Measurements from ENCODE around the gene ATOH8. TPM values are rescaled to one million over a fixed set of nuclear protein-coding genes. Genes with fewer than 3 reads are reported as not detected.

ATOH8 gene
- total and polyA plus RNA-seq, 9 donors = 9.4 to 37.7 (median 29.6) TPM

DNA sequence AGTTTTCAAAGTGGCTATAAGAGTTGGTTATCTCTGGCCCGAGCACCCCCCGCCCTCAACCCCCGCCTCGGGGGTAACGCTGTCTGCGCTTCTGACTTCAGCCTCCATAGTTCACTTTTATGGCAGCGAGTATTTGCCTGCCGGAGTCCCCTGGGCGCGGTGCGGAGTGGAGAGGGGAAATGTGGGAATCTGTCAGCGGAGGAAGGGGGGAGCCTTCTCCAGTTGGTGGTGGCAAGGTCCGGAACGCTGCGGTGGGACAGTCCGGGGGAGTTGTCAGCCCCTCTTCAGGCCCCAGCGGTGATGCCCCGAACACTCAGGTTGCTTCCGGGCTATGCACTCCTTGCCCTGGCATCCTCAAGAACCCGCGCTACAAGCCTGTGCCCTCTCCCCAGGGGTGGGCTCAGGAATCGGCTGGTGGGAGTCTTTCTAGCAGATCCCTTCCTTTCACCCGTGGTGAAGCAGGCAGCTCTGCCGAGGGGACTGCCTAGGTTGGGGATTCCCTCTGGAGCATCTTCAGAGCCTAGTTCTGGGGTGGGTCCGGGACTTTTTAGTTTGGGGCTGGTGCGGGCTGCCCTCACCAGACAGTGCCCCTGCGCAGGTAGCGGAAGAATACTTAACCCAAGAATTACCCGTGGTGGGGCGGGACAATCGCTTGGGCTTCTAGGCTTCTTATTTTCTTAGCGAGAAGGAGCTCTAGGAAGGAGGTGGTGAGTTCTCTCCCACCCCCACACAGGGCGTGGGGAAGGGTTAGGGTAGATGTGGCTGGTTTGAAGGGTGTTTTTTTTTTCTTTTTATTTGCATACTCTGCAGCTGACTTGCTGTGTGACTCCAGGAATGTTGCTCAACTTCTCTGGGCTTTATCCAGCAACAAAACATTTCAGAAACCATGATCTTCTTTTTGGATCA, 1.6 kb downstream of the ATOH8 start:
- peak in 1 of 5 donors; percentile 44 for DNase-seq
- H3K4me3 ChIP-seq = peak overlapping the region; percentile 86
- 1% methylated on average over 33 of the region's 33 CpGs for WGBS, 3 donors
- intact Hi-C loops (cut with DNase I) = no loop called here
- H3K27me3 ChIP-seq = no peaks in the 10 kb centered on the region
- H3K27ac ChIP-seq = no peak overlapping the region
- TF ChIP-seq EP300 (IDR thresholded peaks at IDR 0.05) = no peak
- no peak for TF ChIP-seq POLR2A (IDR thresholded peaks at IDR 0.05)
- TF ChIP-seq, protein P1, sequence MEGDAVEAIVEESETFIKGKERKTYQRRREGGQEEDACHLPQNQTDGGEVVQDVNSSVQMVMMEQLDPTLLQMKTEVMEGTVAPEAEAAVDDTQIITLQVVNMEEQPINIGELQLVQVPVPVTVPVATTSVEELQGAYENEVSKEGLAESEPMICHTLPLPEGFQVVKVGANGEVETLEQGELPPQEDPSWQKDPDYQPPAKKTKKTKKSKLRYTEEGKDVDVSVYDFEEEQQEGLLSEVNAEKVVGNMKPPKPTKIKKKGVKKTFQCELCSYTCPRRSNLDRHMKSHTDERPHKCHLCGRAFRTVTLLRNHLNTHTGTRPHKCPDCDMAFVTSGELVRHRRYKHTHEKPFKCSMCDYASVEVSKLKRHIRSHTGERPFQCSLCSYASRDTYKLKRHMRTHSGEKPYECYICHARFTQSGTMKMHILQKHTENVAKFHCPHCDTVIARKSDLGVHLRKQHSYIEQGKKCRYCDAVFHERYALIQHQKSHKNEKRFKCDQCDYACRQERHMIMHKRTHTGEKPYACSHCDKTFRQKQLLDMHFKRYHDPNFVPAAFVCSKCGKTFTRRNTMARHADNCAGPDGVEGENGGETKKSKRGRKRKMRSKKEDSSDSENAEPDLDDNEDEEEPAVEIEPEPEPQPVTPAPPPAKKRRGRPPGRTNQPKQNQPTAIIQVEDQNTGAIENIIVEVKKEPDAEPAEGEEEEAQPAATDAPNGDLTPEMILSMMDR (IDR thresholded peaks at IDR 0.05) = no peak
- no peaks in the 10 kb centered on the region for H3K9me3 ChIP-seq
- H3K36me3 ChIP-seq = no peaks in the 10 kb centered on the region
- H3K4me1 ChIP-seq (ENCODE audit: insufficient read depth) = peaks cover 31% of the 10 kb centered on the region

DNA sequence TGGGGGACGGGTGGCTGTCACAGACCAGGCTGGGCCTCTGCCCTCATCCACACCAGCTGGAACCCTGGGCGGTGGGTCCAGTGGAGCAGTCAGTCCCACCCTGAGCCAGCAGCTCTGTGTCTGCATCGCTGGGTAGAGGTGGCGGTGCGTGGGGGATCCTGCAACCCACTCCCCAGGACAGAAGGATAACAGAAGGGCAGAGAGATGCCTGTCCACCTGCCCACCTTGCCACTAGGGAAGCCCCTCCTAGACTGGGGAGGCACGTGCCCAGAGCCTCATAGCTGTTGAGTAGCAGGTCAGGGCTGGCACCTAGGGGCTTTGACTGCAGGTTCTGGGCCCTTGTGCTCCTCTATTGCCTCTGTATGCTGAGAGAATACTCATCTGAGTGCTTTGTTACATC, 2.4 kb downstream of the ATOH8 start:
- Histone ChIP-seq H3K36me3 (no peaks in the 10 kb centered on the region), H3K4me1 (ENCODE audit: insufficient read depth) (peaks cover 29% of the 10 kb centered on the region), H3K9me3 (no peaks in the 10 kb centered on the region), H3K27me3 (no peaks in the 10 kb centered on the region), H3K4me3 (peak overlapping the region; percentile 86), H3K27ac (no peak overlapping the region)
- 82 to 89% (median 83%) methylated on average over 5 to 6 of the region's 6 CpGs for WGBS, 3 donors
- TF ChIP-seq, protein P1 (IDR thresholded peaks at IDR 0.05) = no peak
- TF ChIP-seq EP300 (IDR thresholded peaks at IDR 0.05) (no peak), POLR2A (IDR thresholded peaks at IDR 0.05) (no peak)
- intact Hi-C loops (cut with DNase I) = no loop called here
- no peak for DNase-seq

DNA sequence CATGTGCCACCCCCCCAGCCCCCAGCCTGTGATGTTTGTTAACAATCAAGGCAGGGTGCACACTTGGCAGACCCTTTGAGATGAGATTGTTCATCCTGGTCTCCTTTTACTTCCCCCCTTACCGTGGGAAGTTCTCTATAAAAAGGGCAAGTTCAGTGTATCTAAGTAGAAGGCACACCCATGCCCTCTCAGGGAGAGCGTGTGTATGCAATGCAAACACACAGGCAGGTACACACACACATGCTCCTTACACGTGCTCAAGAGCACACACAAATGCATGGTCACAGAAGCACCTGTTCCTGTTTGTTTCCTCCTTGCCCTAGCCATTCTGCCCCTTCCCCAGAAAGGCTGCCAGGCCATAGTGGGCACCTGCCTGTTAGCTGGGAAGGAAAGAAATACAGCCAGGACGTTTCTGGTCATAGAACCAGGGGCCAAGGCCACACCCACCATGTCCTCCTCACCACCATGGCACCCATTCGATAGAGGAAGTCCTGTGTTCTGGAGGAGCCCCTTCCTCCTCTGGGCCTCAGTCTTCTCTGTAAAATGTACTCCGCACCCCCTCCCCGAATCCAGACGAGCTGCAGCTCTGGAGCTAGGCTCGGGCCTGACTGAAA, 3.1 kb downstream of the ATOH8 start:
- 80 to 84% (median 84%) methylated on average over 9 of the region's 9 CpGs for WGBS, 3 donors

DNA sequence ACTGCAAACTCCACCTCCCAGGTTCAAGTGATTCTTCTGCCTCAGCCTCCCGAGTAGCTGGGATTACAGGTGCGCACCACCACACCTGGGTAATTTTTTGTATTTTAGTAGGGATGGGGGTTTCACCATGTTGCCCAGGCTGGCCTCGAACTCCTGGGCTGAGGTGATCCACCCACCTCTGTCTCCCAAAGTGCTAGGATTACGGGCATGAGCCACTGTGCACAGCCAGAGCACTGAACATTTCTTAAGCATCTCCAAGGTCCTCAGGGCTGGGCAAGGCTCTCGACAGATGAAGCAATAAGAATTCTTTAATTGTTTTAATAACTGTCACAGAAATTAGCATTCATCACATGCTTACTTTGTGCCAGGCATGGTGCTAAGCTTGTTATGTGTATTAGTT, 4.1 kb downstream of the ATOH8 start:
- Histone ChIP-seq H3K4me1 (ENCODE audit: insufficient read depth) (peaks cover 28% of the 10 kb centered on the region), H3K27ac (no peak overlapping the region)

More for the DNA sequence above, 3.1 kb downstream of the ATOH8 start:
- intact Hi-C loops (cut with DNase I) = no loop called here
- TF ChIP-seq POLR2A (IDR thresholded peaks at IDR 0.05) (no peak), EP300 (IDR thresholded peaks at IDR 0.05) (no peak)
- TF ChIP-seq, protein P1 (IDR thresholded peaks at IDR 0.05) = no peak
- no peaks in the 10 kb centered on the region for H3K9me3 ChIP-seq
- H3K27me3 ChIP-seq = no peaks in the 10 kb centered on the region
- no peak for DNase-seq
- peaks cover 30% of the 10 kb centered on the region for H3K4me1 ChIP-seq (ENCODE audit: insufficient read depth)
- no peaks in the 10 kb centered on the region for H3K36me3 ChIP-seq
- no peak overlapping the region for H3K27ac ChIP-seq
- peak overlapping the region; percentile 86 for H3K4me3 ChIP-seq

More for the DNA sequence above, 4.1 kb downstream of the ATOH8 start:
- no peak for TF ChIP-seq EP300 (IDR thresholded peaks at IDR 0.05)
- no peak for TF ChIP-seq POLR2A (IDR thresholded peaks at IDR 0.05)
- TF ChIP-seq, protein P1 (IDR thresholded peaks at IDR 0.05) = no peak
- DNase-seq = no peak
- intact Hi-C loops (cut with DNase I) = no loop called here
- H3K4me3 ChIP-seq = no peak overlapping the region
- no peaks in the 10 kb centered on the region for H3K9me3 ChIP-seq
- no peaks in the 10 kb centered on the region for H3K36me3 ChIP-seq
- 94 to 97% (median 96%) methylated on average over 5 of the region's 5 CpGs for WGBS, 3 donors
- H3K27me3 ChIP-seq = no peaks in the 10 kb centered on the region
